SU-DHL-6 (cell line): ENCODE results near the gene SV2A.
A peak's percentile ranks its signal among the peaks of the same experiment; 100 is the strongest.

Source experiments
- H2AFZ ChIP-seq: fragments of 200-600 bp; sonication (generic); 2 replicates; pipeline ENCODE4 v1.6.1; 2014; ENCODE audit warnings: low read depth, mild to moderate bottlenecking, moderate library complexity, mixed read lengths, antibody characterized with exemption, low read length; ENCODE audit not compliant: severe bottlenecking
- H3F3A ChIP-seq: fragments of 200-600 bp; shearing (Covaris generic); 2 replicates; pipeline ENCODE4 v1.6.0; 2016; ENCODE audit warnings: antibody characterized with exemption, mild to moderate bottlenecking; ENCODE audit not compliant: insufficient read depth
- H3K27ac ChIP-seq: fragments of 200-600 bp; sonication (generic); 2 replicates; pipeline ENCODE4 v1.5.1; 2016; ENCODE audit warnings: low read depth, mild to moderate bottlenecking, low read length, moderate library complexity, mixed read lengths
- H3K27me3 ChIP-seq: fragments of 200-600 bp; sonication (generic), shearing (Covaris generic); 2 replicates; pipeline ENCODE4 v1.6.0; 2014; ENCODE audit warnings: mild to moderate bottlenecking, low read length
- H3K36me3 ChIP-seq: fragments of 200-600 bp; sonication (generic); 2 replicates; pipeline ENCODE4 v1.6.1; 2014; ENCODE audit warnings: mild to moderate bottlenecking, low read length, mixed read lengths
- H3K4me2 ChIP-seq: fragments of 300-600, 200-600 bp; shearing (Covaris generic), sonication (generic); 2 replicates; pipeline ENCODE4 v1.6.0; 2014; ENCODE audit warnings: low read length, low read depth, mild to moderate bottlenecking; ENCODE audit not compliant: poor library complexity, severe bottlenecking
- H3K4me3 ChIP-seq: fragments of 200-600 bp; sonication (generic); 2 replicates; pipeline ENCODE4 v1.5.1; 2014; ENCODE audit warnings: antibody characterized with exemption, low read length, mild to moderate bottlenecking, mixed read lengths; ENCODE audit not compliant: insufficient read depth, poor library complexity, severe bottlenecking
- H3K79me2 ChIP-seq: fragments of 200-600 bp; sonication (generic); 2 replicates; pipeline ENCODE4 v1.6.1; 2014; ENCODE audit warnings: mild to moderate bottlenecking, low read length, moderate library complexity; ENCODE audit not compliant: insufficient read depth
- H3K9ac ChIP-seq: fragments of 200-600 bp; sonication (generic); 2 replicates; pipeline ENCODE4 v1.7.0; 2014; ENCODE audit warnings: mild to moderate bottlenecking, low read length
- H3K9me2 ChIP-seq: fragments of 200-600 bp; sonication (generic); replicated peaks from 2 replicates; pipeline ENCODE4 v1.6.1; 2014; ENCODE audit warnings: low read length; ENCODE audit not compliant: insufficient read depth
- H3K9me3 ChIP-seq: fragments of 200-600 bp; sonication (generic); 2 replicates; pipeline ENCODE4 v1.6.1; 2014; ENCODE audit warnings: low read length, mixed read lengths; ENCODE audit not compliant: insufficient read depth
- H4K20me1 ChIP-seq: fragments of 200-600 bp; sonication (generic); 2 replicates; pipeline ENCODE4 v1.6.1; 2014; ENCODE audit warnings: low read depth, mild to moderate bottlenecking, antibody characterized with exemption, low read length, moderate library complexity, mixed read lengths
- EZH2phosphoT487 ChIP-seq: fragments of 200-600 bp; sonication (generic), shearing (Covaris generic); conservative IDR thresholded peaks from 2 replicates; pipeline ENCODE4 v1.6.1; 2018; ENCODE audit warnings: mild to moderate bottlenecking, antibody characterized with exemption, low read length, moderate library complexity, mixed read lengths
- TF ChIP-seq, protein P1 (sequence below): fragments of 200-600 bp; sonication (generic); IDR thresholded peaks from one replicate; pipeline ENCODE4 v1.5.1; 2017; ENCODE audit warnings: antibody characterized with exemption, mild to moderate bottlenecking, low read length, moderate library complexity; ENCODE audit not compliant: insufficient read depth, poor library complexity, severe bottlenecking

The SV2A gene

DNA sequence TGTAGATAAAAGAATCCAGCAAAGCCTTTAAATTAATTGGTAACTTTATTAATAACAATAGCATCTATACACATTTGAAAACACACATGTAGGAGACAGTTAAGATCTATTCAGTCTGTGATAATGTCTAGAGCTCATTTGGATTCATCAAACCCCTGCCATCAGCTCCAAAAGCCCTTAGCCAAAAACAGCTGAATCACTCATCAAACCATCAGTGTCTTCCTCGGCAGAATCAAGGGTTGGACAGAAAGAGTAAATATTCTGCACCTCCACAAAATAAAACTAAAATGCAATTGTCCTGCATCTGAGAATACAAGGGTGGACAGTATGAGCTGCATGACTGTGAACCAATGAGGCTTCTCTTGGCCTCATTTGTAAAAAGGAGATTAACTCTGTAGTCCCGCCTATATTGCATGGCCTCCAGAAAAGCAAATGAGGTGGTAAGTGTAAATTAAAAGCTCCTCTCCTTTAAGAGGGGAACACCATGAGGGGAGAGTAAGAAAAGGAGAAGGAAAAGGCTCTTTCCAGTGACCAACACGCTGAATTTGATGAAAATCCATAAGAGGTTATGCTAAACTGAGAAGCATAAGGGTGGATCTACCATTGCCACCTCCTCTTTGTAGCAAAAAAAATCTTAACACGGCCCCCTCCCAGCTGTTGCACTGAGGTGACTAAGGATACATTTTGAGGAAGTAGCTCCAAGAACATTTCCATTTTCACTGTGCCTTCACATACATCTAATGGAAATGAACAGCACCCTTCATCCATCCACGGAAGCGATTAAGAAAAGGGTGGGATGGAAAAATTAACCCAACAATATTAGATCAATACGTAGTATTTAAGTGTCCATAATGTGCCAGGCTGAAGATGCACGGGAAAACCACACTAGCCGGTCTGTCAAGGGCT, 33.0 kb downstream of the SV2A start:
- H3K4me2 ChIP-seq, result peak overlapping the region; percentile 78
- peak overlapping the region; percentile 4 for H2AFZ ChIP-seq
- H3K9me2 ChIP-seq, result no peaks in the 10 kb centered on the region
- H3K79me2 ChIP-seq, result no peaks in the 10 kb centered on the region
- peak overlapping the region; percentile 96 for H3K27ac ChIP-seq
- H3K4me3 ChIP-seq, result peak overlapping the region; percentile 77
- peaks cover 48% of the 10 kb centered on the region for H3F3A ChIP-seq
- H3K36me3 ChIP-seq, result no peaks in the 10 kb centered on the region
- H4K20me1 ChIP-seq, result no peaks in the 10 kb centered on the region
- no peaks in the 10 kb centered on the region for H3K27me3 ChIP-seq
- TF ChIP-seq EZH2phosphoT487, result no peak
- TF ChIP-seq, protein P1, sequence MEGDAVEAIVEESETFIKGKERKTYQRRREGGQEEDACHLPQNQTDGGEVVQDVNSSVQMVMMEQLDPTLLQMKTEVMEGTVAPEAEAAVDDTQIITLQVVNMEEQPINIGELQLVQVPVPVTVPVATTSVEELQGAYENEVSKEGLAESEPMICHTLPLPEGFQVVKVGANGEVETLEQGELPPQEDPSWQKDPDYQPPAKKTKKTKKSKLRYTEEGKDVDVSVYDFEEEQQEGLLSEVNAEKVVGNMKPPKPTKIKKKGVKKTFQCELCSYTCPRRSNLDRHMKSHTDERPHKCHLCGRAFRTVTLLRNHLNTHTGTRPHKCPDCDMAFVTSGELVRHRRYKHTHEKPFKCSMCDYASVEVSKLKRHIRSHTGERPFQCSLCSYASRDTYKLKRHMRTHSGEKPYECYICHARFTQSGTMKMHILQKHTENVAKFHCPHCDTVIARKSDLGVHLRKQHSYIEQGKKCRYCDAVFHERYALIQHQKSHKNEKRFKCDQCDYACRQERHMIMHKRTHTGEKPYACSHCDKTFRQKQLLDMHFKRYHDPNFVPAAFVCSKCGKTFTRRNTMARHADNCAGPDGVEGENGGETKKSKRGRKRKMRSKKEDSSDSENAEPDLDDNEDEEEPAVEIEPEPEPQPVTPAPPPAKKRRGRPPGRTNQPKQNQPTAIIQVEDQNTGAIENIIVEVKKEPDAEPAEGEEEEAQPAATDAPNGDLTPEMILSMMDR, result no peak
- no peaks in the 10 kb centered on the region for H3K9me3 ChIP-seq
- H3K9ac ChIP-seq, result peak overlapping the region; percentile 63

- Histone ChIP-seq H3K27me3 (no peaks in the 10 kb centered on the region), H4K20me1 (no peaks in the 10 kb centered on the region), H3K9me2 (no peaks in the 10 kb centered on the region), H2AFZ (peak overlapping the region; percentile 4), H3K9me3 (no peaks in the 10 kb centered on the region), H3K27ac (peak overlapping the region; percentile 96), H3K9ac (peak overlapping the region; percentile 63), H3K79me2 (no peaks in the 10 kb centered on the region), H3K4me2 (peak overlapping the region; percentile 78), H3K4me3 (no peak overlapping the region), H3F3A (peaks cover 44% of the 10 kb centered on the region), H3K36me3 (no peaks in the 10 kb centered on the region)
- no peak for TF ChIP-seq EZH2phosphoT487
- TF ChIP-seq, protein P1, result no peak
Measured at GRCh38 chr1:149883598-149884247, 33.9 kb downstream of the SV2A start.

- TF ChIP-seq, protein P1, result no peak
- no peak for TF ChIP-seq EZH2phosphoT487
- no peak overlapping the region for H3K9ac ChIP-seq
- no peaks in the 10 kb centered on the region for H3K9me2 ChIP-seq
- no peaks in the 10 kb centered on the region for H3K79me2 ChIP-seq
- H4K20me1 ChIP-seq, result no peaks in the 10 kb centered on the region
- H3K36me3 ChIP-seq, result no peaks in the 10 kb centered on the region
- H3K4me3 ChIP-seq, result no peak overlapping the region
- no peak overlapping the region for H3K4me2 ChIP-seq
- H3K9me3 ChIP-seq, result no peaks in the 10 kb centered on the region
- no peak overlapping the region for H3K27ac ChIP-seq
- peaks cover 26% of the 10 kb centered on the region for H3F3A ChIP-seq
- H2AFZ ChIP-seq, result no peak overlapping the region
- no peaks in the 10 kb centered on the region for H3K27me3 ChIP-seq
Measured at GRCh38 chr1:149881876-149882275, 35.8 kb downstream of the SV2A start.
